Activated CD8-positive, alpha-beta memory T cell treated with anti-CD3 and anti-CD28 coated beads, Interleukin-2, amount 50 U/mL, for 24 hours (primary cell): ENCODE results near the gene ZC3H7B.

Experiments
- DNase-seq: peaks from one replicate; pipeline ENCODE4 v3.0.0-alpha.2; 2020; ENCODE audit errors: extremely low read depth

The ZC3H7B gene

GRCh38 chr22:41327124-41327523 is 25.8 kb downstream of the ZC3H7B start:
- DNase-seq, result no peak

- DNase-seq, result no peak
These were observed 28.8 kb downstream of the ZC3H7B start for GRCh38 chr22:41330169-41330568.

DNA sequence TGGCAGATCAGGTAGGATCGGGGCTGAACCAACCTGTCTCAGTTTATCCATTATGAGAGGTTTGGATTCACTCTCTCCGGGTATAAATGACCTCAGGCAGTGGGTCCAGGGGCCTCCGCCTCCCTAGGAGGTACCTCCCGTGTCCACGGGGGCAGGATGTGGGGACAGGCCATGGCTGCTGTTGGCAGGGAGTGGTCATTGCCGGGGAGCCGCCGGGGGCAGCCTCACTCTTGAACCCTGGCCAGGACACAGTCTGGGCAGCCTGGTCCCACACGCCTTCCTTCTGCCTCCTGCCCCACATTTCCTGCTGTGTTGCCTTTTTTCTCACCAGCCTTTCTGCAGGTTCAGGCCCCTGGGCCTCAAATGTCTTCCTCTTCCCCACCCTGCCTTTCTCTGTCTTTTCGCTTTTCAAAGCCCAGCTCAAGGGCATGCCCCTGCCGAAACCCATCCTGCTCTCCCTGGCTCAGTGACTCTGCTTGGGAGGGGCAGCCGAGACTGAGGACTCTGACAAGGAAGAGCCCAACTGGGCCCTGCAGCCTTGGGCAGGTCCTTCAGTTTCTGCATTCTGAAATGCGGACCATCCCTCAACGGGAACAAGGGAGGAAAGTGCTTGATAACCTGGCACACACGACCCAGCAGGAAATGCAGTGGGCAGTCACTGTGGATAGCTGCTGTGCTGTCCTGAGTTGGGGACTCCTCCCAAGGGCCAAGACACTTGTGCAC is 31.1 kb downstream of the ZC3H7B start:
- no peak for DNase-seq

GRCh38 chr22:41333806-41334205 is 32.5 kb downstream of the ZC3H7B start:
- no peak for DNase-seq

DNA sequence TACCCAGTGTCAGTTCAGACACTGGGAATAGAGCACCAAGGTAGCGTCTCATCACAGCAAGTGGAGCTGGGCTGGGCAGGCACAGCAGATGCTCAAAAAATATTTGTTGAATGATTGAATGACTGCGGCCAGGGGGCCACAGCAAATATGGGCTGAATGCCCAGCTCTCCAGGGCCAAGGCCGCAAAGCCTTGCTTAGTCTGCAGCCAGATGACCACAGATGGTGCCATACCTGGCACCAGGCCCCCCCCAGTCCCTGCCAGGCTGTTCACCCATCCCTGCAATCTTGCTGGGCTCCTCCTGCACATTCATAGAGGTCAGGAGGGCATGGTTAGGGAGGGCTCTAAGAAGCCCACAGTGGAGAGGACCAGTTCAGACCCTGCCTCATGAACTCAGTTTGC is 32.9 kb downstream of the ZC3H7B start:
- no peak for DNase-seq

DNA sequence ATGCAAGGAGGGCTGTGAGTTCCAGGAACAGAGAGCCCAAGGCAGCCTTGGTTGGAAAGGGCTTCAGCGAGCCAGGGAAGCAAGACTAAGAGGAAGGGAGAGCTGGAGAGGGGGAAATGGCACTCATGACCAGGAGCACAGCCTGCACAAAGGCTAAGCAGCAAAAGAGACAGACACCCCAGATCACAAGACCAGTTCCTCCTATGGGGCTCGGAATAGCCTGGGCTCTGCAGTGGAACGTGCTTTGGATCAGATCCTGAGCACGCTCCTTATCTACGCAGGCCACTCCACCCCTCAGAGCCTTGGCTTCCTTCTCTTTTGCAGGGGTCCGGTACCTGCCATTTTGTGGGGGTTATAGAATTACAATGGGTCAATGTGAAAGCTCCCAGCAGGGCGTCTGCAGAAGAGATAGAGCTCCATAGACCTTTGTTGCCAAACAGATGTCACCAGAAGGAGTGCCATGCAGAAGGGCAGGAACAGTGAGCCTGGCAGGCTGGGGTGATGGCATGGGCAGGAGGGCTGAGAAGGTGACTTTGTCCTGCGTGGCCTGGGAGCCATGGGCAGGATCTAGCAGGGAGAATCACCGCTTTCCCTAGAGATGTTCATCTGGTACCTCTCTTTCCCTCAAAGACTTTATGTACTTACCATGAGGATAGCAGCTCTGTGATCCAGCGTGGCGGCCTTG is 33.8 kb downstream of the ZC3H7B start:
- no peak for DNase-seq

DNA sequence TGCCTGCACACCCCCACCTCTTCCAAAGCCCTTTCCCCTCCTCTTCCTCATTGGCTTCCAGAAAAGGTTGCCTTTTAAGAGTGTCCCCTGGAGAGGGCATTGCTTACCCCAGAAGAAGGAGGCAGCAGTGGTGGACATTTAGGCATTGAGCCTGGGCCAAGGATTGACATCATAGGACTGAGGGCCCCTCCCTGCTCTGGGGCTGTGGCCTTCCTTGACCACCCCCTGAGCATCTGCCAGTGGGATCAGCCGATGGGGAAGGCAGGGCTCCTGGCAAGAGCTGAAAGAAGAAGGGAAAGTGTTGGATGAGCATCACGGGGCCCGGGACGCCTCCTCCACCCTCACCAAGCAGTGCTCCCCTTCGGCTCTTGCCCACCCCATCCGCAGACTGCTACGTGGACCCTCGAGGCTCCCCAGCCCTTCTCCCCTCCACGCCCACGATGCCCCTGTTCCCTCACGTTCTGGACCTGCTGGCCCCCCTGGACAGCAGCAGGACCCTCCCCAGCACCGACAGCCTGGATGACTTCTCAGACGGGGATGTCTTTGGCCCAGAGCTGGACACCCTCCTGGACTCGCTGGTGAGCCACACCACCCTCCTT is 37.4 kb downstream of the ZC3H7B start:
- DNase-seq, result no peak

DNA sequence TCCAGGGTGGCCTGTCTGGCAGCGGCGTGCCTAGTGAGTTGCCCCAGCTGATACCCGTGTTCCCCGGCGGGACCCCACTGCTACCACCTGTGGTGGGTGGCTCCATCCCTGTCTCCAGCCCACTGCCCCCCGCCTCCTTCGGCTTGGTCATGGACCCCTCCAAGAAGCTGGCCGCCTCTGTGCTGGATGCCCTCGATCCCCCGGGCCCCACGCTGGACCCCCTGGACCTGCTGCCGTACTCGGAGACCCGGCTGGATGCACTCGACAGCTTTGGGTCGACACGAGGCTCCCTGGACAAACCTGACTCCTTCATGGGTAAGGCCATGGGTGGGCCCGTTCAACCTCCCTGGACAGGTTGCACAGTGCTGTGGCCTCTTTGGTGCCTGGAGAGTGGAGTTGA is 38.5 kb downstream of the ZC3H7B start:
- no peak for DNase-seq

GRCh38 chr22:41340357-41340756 is 39.0 kb downstream of the ZC3H7B start:
- no peak for DNase-seq

DNA sequence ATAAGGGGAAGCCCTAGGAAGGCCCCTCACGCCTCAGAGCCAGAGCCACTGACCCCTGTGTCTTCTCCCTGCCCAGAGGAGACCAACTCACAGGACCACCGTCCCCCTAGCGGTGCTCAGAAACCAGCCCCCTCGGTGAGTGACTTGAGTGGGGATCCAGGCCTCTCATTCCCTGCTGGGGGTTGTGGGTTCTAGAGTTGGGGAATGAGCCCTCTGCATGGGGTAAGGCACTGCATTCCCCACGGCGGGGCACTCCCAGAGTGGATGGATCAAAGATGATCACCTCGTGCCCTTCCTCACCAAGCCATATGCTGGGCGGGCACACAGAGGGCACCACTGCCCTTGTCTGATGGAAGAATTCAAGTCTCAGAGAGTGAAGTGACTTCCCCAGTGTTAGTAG is 39.7 kb downstream of the ZC3H7B start:
- no peak for DNase-seq

DNA sequence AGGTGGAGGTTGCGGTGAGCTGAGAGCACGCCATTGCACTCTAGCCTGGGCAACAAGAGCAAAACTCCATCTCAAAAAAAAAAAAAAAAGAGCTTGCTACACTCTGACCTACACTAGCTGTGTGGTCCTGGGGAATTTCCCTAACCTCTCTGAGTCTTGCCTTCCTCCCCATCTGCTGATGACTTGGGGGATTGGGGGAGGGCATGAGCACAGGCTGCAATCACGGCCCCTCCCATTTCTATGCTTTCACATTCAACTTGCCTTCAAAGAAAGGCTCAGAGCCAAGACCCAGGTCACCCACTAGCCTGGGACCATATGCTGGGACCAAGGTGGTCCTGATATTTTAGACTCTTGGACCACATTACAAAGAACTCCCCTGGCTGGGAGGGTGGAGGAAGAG is 40.7 kb downstream of the ZC3H7B start:
- no peak for DNase-seq

DNA sequence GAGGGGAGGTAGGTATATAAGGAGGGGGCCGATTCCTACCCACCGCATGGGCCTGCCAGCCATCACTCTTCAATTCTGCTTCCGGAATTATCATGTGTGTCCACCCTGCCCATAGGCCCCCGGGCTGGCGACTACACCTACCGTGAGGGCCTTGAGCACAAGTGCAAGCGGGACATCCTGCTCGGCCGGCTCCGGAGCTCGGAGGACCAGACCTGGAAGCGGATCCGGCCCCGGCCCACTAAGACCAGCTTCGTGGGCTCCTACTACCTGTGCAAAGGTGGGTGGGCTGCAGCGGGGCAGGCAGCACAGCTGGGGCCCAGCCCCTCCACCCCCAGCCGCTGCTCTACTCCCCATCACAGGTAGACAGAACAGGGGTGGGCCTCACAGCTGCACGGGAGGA is 42.0 kb downstream of the ZC3H7B start:
- no peak for DNase-seq

GRCh38 chr22:41343717-41344116 is 42.4 kb downstream of the ZC3H7B start:
- no peak for DNase-seq

GRCh38 chr22:41344189-41344788 is 43.0 kb downstream of the ZC3H7B start:
- DNase-seq, result no peak

DNA sequence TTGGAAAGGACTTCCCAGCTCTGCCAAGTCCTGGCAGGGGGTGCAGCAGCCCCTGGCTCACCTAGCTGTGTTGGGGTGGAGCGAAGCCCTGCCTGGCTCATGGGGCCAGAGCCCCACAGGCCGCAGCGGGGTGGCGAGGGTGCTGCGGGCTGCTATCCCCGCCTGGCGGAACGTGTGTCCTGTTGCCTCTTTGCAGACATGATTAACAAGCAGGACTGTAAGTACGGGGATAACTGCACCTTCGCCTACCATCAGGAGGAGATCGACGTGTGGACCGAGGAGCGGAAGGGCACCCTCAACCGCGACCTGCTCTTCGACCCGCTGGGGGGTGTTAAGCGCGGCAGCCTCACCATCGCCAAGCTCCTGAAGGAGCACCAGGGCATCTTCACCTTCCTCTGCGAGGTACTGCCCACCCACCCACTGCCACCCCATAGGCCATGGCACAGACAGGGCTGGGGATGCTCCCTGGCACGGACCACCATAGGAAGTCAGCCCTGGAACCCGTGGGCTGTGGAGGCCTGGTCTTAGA is 44.5 kb downstream of the ZC3H7B start:
- DNase-seq, result no peak

DNA sequence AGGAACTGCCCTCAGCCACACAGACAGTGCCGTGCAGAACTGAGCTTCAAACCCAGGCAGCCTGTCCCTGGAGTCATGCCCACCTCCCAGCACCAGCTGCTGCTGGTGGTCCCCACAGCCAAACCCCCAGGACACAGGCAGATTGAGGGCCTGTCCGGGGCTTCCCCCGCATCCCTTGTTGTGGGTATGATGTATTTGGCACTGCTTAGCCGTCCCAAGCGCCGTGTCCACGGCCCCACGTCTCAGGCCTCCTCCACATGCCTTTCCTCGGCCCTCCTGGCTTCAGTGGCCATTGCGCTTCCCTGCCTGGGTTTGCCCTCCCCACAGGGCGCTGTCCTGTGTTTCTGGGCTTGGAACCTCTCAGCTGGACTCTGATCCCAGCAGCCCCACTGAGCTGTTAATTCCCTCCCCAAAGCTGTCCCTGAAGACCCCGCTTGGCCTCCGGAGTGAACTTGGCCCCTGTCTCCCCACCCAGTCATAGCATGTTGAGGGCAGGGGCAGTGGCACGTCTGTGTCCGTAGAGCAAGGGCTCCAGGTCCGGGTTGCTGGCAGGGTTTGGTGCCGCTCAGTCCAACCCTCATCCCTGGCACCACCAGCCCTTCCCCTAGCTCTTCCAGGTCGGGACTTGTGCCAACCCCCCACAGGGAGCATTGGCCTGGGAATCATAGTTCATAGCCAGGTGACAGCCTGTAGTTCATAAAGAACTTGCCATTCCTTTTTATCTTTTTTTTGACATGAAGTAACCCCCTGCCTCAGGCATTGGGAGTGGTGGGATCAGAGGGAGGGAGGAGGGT is 45.9 kb downstream of the ZC3H7B start:
- no peak for DNase-seq

DNA sequence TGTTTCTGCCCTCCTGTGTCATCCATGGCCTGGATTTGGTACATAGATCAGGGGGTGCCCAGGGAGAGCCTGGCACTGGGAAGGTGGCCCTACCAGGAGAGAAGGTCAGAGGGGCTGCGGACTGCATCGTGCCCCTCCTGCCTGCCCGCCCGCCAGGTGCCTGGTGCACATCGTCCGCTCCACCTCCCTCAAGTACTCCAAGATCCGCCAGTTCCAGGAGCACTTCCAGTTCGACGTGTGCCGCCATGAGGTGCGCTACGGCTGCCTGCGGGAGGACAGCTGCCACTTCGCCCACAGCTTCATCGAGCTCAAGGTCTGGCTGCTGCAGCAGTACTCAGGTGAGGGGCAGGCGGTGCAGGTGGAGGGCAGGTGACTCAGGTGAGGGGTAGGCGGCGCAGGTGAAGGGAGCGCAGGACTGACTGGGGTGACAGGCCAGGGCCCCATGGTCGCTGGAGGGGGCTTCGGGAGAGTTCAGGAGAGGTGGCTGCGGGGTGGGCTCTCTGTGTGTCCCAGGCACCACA is 47.7 kb downstream of the ZC3H7B start:
- DNase-seq, result no peak

GRCh38 chr22:41350087-41350486 is 48.8 kb downstream of the ZC3H7B start:
- DNase-seq, result no peak

DNA sequence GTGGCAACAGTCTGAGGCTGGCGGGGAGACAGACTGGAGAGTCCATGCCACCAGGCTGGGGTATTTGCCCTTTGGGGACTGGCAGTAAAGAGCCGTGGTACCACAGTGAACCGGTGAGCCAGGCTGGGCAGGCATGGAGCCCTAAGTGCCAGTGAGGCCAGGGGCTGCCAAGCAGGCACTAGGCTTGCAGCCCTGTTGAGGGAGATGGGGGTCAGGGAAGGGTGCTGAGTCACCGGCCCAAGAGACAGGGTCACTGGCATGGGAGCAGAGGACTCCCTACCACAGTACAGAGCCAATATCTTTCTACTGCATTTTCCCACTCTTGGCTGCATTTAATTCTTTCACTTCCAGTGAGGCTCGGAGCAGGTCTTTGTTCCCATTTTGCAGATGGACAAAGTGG is 49.7 kb downstream of the ZC3H7B start:
- DNase-seq, result no peak

GRCh38 chr22:41352058-41352457 is 50.7 kb downstream of the ZC3H7B start:
- no peak for DNase-seq

DNA sequence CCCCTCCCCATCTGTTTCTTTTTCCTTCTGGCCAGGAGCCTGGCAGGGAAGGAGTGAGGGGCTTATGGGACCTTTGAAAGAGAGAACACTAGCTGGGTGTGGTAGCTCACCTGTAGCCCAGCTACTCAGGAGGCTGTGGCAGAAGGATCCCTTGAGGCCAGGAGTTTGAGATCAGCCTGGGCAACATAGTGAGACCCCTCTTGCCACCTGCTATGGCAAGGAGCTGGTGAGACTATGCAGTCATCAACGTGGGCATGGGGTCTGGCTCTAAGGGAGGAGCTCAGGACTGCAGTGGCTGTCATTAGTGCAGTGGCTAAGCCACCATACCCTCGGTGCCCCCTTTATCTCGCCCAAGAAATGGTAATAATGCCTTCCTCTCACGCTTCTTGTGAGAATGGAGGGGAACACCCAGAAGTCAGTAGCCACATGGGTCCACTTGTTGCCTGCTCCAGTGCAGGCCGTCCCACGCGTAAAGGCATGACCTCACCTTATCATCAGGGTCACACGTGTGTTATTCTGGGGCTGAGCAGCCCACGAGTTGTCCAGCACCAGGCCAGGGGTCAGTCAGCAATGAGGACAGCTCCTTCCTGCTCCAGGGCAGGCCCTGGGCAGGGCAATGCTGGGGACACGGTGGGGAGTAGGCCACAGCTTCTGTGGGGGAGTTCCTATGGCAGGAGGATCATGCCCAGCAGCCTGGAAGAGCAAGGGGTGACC is 52.7 kb downstream of the ZC3H7B start:
- DNase-seq, result no peak
